Transverse colon (tissue), 3 donors: ENCODE data around the gene CDC16.

Source experiments
- EP300 ChIP-seq: sonication (generic); formaldehyde crosslinking; IDR thresholded peaks from one replicate; pipeline ENCODE4 v1.6.1; 2017; ENCODE audit warnings: antibody characterized with exemption, low read depth
- POLR2A ChIP-seq: fragments of 450-650 bp; IDR thresholded peaks from one replicate; pipeline ENCODE4 v1.6.1; 2016; ENCODE audit warnings: antibody characterized with exemption, mild to moderate bottlenecking, moderate library complexity
- TF ChIP-seq, protein P1 (sequence below), 5 experiments: fragments of 200-600 bp in 3 of 5; fragments of 450-650 bp in 2 of 5; sonication (generic) in 3 of 5; IDR thresholded peaks; 1 replicate in 2 of 5; 2 replicates in 3 of 5; pipeline ENCODE4 v1.5.1; 2016 to 2017; ENCODE audit warnings: antibody characterized with exemption in 5 of 5, inconsistent platforms in 3 of 5, mild to moderate bottlenecking in 2 of 5, moderate library complexity in 1 of 5

DNA sequence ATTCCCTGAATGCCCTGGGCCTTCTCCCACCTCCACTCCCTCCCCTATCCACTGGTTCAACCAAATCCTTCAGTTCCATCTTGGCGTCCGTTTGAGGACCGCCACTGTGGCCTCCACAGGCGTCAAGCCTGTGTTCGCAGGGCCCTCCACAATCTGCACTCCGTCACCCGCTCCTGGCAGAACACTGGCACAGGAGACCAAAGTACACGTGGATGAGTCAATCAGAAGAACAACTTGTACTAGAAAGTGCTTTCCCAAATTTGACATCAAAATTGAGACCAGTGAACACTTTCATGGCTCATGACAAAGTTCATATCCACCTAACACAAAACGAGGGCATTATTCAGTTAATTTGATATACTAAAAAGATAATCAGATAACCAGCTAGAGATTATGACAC is 6.5 kb upstream of the CDC16 start:
- TF ChIP-seq, protein P1, sequence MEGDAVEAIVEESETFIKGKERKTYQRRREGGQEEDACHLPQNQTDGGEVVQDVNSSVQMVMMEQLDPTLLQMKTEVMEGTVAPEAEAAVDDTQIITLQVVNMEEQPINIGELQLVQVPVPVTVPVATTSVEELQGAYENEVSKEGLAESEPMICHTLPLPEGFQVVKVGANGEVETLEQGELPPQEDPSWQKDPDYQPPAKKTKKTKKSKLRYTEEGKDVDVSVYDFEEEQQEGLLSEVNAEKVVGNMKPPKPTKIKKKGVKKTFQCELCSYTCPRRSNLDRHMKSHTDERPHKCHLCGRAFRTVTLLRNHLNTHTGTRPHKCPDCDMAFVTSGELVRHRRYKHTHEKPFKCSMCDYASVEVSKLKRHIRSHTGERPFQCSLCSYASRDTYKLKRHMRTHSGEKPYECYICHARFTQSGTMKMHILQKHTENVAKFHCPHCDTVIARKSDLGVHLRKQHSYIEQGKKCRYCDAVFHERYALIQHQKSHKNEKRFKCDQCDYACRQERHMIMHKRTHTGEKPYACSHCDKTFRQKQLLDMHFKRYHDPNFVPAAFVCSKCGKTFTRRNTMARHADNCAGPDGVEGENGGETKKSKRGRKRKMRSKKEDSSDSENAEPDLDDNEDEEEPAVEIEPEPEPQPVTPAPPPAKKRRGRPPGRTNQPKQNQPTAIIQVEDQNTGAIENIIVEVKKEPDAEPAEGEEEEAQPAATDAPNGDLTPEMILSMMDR (IDR thresholded peaks at IDR 0.05): no peak
- TF ChIP-seq EP300 (no peak), POLR2A (no peak)
